Prostate gland (tissue), 2 donors: ENCODE results near the gene GRIN3B. TPM values are rescaled to one million over a fixed set of nuclear protein-coding genes. Genes with fewer than 3 reads are reported as not detected.
A peak's percentile ranks its signal among the peaks of the same experiment; 100 is the strongest.

ENCODE experiments used
- DNase-seq: peaks from one replicate; pipeline ENCODE4 v3.0.0-alpha.2; 2019; ENCODE audit warnings: low spot score
- H3K27ac ChIP-seq, 2 donors: fragments of 200-600 bp; sonication (generic); 2 replicates each; pipeline ENCODE4 v1.5.1; 2017 to 2019
- H3K27me3 ChIP-seq: fragments of 200-600 bp; sonication (generic); replicated peaks from 2 replicates; pipeline ENCODE4 v1.5.1; 2019; ENCODE audit not compliant: insufficient read depth
- H3K36me3 ChIP-seq, 2 donors: fragments of 200-600 bp; sonication (generic); 1 replicate in 1 of 2; 2 replicates in 1 of 2; pipeline versions ENCODE4 v1.5.1 to v1.8.1; 2017 to 2019
- H3K4me1 ChIP-seq: fragments of 200-600 bp; sonication (generic); replicated peaks from 2 replicates; pipeline ENCODE4 v1.5.1; 2019
- H3K4me3 ChIP-seq, 2 donors: fragments of 200-600 bp; sonication (generic); 2 replicates each; pipeline ENCODE4 v1.5.1; 2017 to 2019
- H3K9me3 ChIP-seq: fragments of 200-600 bp; sonication (generic); 2 replicates; pipeline ENCODE4 v1.5.1; 2017
- CTCF ChIP-seq, 4 experiments: fragments of 200-600 bp in 2 of 4; fragments of 450-650 bp in 2 of 4; sonication (generic) in 2 of 4; IDR thresholded peaks; 1 replicate in 3 of 4; 2 replicates in 1 of 4; pipeline ENCODE4 v1.5.1; 2016 to 2019; ENCODE audit warnings: antibody characterized with exemption in 4 of 4, mild to moderate bottlenecking in 2 of 4, moderate library complexity in 2 of 4
- POLR2A ChIP-seq: fragments of 450-650 bp; IDR thresholded peaks from one replicate; pipeline ENCODE4 v1.6.1; 2016; ENCODE audit warnings: antibody characterized with exemption, mild to moderate bottlenecking
- POLR2AphosphoS5 ChIP-seq: sonication (generic); formaldehyde crosslinking; IDR thresholded peaks from one replicate; pipeline ENCODE4 v1.6.1; 2017; ENCODE audit warnings: antibody characterized with exemption
- WGBS: methylation state at CpG from one replicate; pipeline ENCODE4 v1.1.5; 2018; 5-methylcytosine and 5-hydroxymethylcytosine counted together
- intact Hi-C: fragments of 100-400 bp; cut with DNase I; formaldehyde crosslinking; loops from one replicate; pipeline ENCODE4 v1.14.2; 2022
- total RNA-seq, 2 donors: library from RNA; depleted of rRNA; stranded (reverse); fragments of >200 nt; gene quantifications; one replicate each; pipeline ENCODE4 v1.1.0, GENCODE V29; 2016

GRIN3B gene
- total RNA-seq, 2 donors from 2014 or later, result 0.34 TPM; not detected in 1

- Histone ChIP-seq H3K27me3 (no peaks in the 10 kb centered on the region), H3K4me1 (no peaks in the 10 kb centered on the region), H3K36me3 (peaks cover 0 to 7% of the 10 kb centered on the region in 2 donors), H3K9me3 (no peaks in the 10 kb centered on the region), H3K27ac (peak overlapping the region; percentile 5 to 45), H3K4me3 (peak overlapping the region; percentile 13 to 27)
- intact Hi-C loops, result loop anchor here (1.0 to 10.0 kb wide), 5 partner anchors 57 to 318 kb away; partner anchors contain the start of gene RNF126
- DNase-seq, result peak; percentile 47
- WGBS, result 1% methylated on average over 46 of the region's 46 CpGs
- TF ChIP-seq POLR2A (peak; percentile 11), POLR2AphosphoS5 (no peak), CTCF (IDR thresholded peaks at IDR 0.05) (peak; percentile 96 to 99 (median 98))
Measured at GRCh38 chr19:982567-983170, 17.6 kb upstream of the GRIN3B start.

- WGBS, result 0% methylated on average over 76 of the region's 78 CpGs
- TF ChIP-seq POLR2AphosphoS5 (peak; percentile 90), CTCF (IDR thresholded peaks at IDR 0.05) (peak; percentile 12 to 71 (median 37)), POLR2A (peak; percentile 54)
- H3K36me3 ChIP-seq, result peaks cover 0 to 7% of the 10 kb centered on the region in 2 donors
- no peaks in the 10 kb centered on the region for H3K9me3 ChIP-seq
- DNase-seq, result peak; percentile 92
- intact Hi-C loops, result loop anchor here (5.0 to 10.0 kb wide), 3 partner anchors 117 to 320 kb away; partner anchors contain the start of gene RNF126
- H3K27ac ChIP-seq, result peak within 1 kb of the TSS; percentile 79 to 88
- H3K27me3 ChIP-seq, result no peaks in the 10 kb centered on the region
- no peaks in the 10 kb centered on the region for H3K4me1 ChIP-seq
- peak within 1 kb of the TSS; percentile 92 to 93 for H3K4me3 ChIP-seq
Measured at GRCh38 chr19:984165-984967, 15.9 kb upstream of the GRIN3B start, which contains the start of gene WDR18. Gene WDR18 (plus strand): TSS chr19:984345. CDS start chr19:984354, 9 bp downstream.

- Histone ChIP-seq H3K9me3 (no peaks in the 10 kb centered on the region), H3K36me3 (peaks cover 0 to 14% of the 10 kb centered on the region in 2 donors), H3K4me1 (no peaks in the 10 kb centered on the region), H3K27ac (no peak overlapping the region), H3K27me3 (no peaks in the 10 kb centered on the region), H3K4me3 (no peak overlapping the region)
- intact Hi-C loops, result loop anchor here (10.0 kb wide), 2 partner anchors 211 to 321 kb away; partner anchors contain the start of gene RNF126
- 85% methylated on average over 14 of the region's 14 CpGs for WGBS
- no peak for TF ChIP-seq POLR2A
- no peak for TF ChIP-seq CTCF (IDR thresholded peaks at IDR 0.05)
- TF ChIP-seq POLR2AphosphoS5, result no peak
- no peak for DNase-seq
Measured at GRCh38 chr19:986083-986482, 14.1 kb upstream of the GRIN3B start.

- WGBS, result 85% methylated on average over 12 of the region's 14 CpGs
- Histone ChIP-seq H3K27ac (no peak overlapping the region), H3K4me3 (no peak overlapping the region), H3K4me1 (no peaks in the 10 kb centered on the region), H3K27me3 (no peaks in the 10 kb centered on the region), H3K9me3 (no peaks in the 10 kb centered on the region), H3K36me3 (peaks cover 0 to 14% of the 10 kb centered on the region in 2 donors)
- no peak for DNase-seq
- intact Hi-C loops, result loop anchor here (10.0 kb wide), 2 partner anchors 213 to 323 kb away; partner anchors contain the start of gene RNF126
- no peak for TF ChIP-seq POLR2AphosphoS5
- TF ChIP-seq POLR2A, result no peak
- no peak for TF ChIP-seq CTCF (IDR thresholded peaks at IDR 0.05)
Measured at GRCh38 chr19:988081-988480, 12.1 kb upstream of the GRIN3B start.
